Endodermal cell (in vitro differentiated cells): ENCODE measurements around the gene TTC13. TPM values are rescaled to one million over a fixed set of nuclear protein-coding genes. Genes with fewer than 3 reads are reported as not detected.

Source experiments
- DNase-seq: peaks from one replicate; pipeline ENCODE4 v3.0.0-alpha.2; 2017
- H3K27ac ChIP-seq: 2 replicates; pipeline ENCODE4 v1.5.1; 2013; ENCODE audit warnings: mild to moderate bottlenecking, low read depth, low read length, moderate library complexity
- H3K27me3 ChIP-seq: 2 replicates; pipeline ENCODE4 v1.6.1; 2013; ENCODE audit warnings: mild to moderate bottlenecking, low read length, moderate library complexity; ENCODE audit not compliant: insufficient read depth, control insufficient read depth, poor library complexity, severe bottlenecking
- H3K36me3 ChIP-seq: 2 replicates; pipeline ENCODE4 v1.7.0; 2013; ENCODE audit warnings: mild to moderate bottlenecking, low read length, moderate library complexity; ENCODE audit not compliant: control insufficient read depth, insufficient read depth
- H3K4me1 ChIP-seq: one replicate; pipeline ENCODE4 v1.7.0; 2013; ENCODE audit warnings: low read length; ENCODE audit not compliant: control insufficient read depth, insufficient read depth
- H3K4me3 ChIP-seq: 2 replicates; pipeline ENCODE4 v1.5.1; 2013; ENCODE audit warnings: mild to moderate bottlenecking, low read length, moderate library complexity
- H3K9ac ChIP-seq: 2 replicates; pipeline ENCODE4 v1.6.1; 2013; ENCODE audit warnings: mild to moderate bottlenecking, low read length, moderate library complexity; ENCODE audit not compliant: poor library complexity, severe bottlenecking; ENCODE audit errors: extremely low read depth
- H3K9me3 ChIP-seq: 2 replicates; pipeline ENCODE4 v1.6.1; 2013; ENCODE audit warnings: mild to moderate bottlenecking, low read length, moderate library complexity; ENCODE audit not compliant: control insufficient read depth
- H3K27ac Mint-ChIP-seq: 2 replicates; pipeline ENCODE4 v1.8.0; 2020; ENCODE audit warnings: mixed read lengths
- H3K27me3 Mint-ChIP-seq: 2 replicates; pipeline ENCODE4 v1.8.0; 2021; ENCODE audit warnings: mild to moderate bottlenecking, mixed read lengths; ENCODE audit not compliant: insufficient read depth
- H3K36me3 Mint-ChIP-seq: 2 replicates; pipeline ENCODE4 v1.8.0; 2020; ENCODE audit warnings: low read depth, mixed read lengths
- H3K4me1 Mint-ChIP-seq: 2 replicates; pipeline ENCODE4 v1.8.0; 2020; ENCODE audit warnings: mixed read lengths
- H3K4me3 Mint-ChIP-seq: 2 replicates; pipeline ENCODE4 v1.8.0; 2020; ENCODE audit warnings: mild to moderate bottlenecking, moderate library complexity, mixed read lengths
- H3K9me3 Mint-ChIP-seq: 2 replicates; pipeline ENCODE4 v1.8.0; 2020; ENCODE audit warnings: mild to moderate bottlenecking, mixed read lengths
- CTCF ChIP-seq: fragments of 200-600 bp; sonication (generic); conservative IDR thresholded peaks from 2 replicates; pipeline ENCODE4 v1.5.0; 2021; ENCODE audit warnings: antibody characterized with exemption, mild to moderate bottlenecking
- WGBS, 2 experiments: methylation state at CpG; one replicate each; pipeline versions ENCODE4 v1.1.5 to v1.1.7; 2013; ENCODE audit warnings: missing lambda C conversion rate in 2 of 2, mixed read lengths in 1 of 2; ENCODE audit not compliant: insufficient coverage in 1 of 2, insufficient read length in 1 of 2; 5-methylcytosine and 5-hydroxymethylcytosine counted together
- total RNA-seq, 2 donors: library from RNA; stranded (reverse); fragmentation: NEBNext Ultra II Directional in 1 of 2; extraction: Animal tissue kit (Norgen Biotek cat#: 25700) in 1 of 2; gene quantifications; 2 replicates in 1 of 2; 3 replicates in 1 of 2; pipeline ENCODE4 v1.2.1, GENCODE V29; 2021

The TTC13 gene
- total RNA-seq, 2 donors from 2014 or later = 12.4 to 14.5 TPM

- Histone ChIP-seq H3K4me1 (peaks cover under 1% of the 10 kb centered on the region), H3K9me3 (no peaks in the 10 kb centered on the region)
These were observed 6.9 kb downstream of the TTC13 start for GRCh38 chr1:230971771-230972170.

GRCh38 chr1:230970432-230970831 is 8.2 kb downstream of the TTC13 start:
- H3K27ac ChIP-seq = no peak overlapping the region

More at GRCh38 chr1:230971771-230972170, 6.9 kb downstream of the TTC13 start:
- peaks cover 20% of the 10 kb centered on the region for H3K36me3 ChIP-seq
- no peaks in the 10 kb centered on the region for H3K27me3 ChIP-seq
- Mint-ChIP-seq H3K36me3 (no peaks in the 10 kb centered on the region), H3K9me3 (no peaks in the 10 kb centered on the region), H3K27me3 (peaks cover 17% of the 10 kb centered on the region), H3K4me1 (no peaks in the 10 kb centered on the region), H3K27ac (no peak overlapping the region), H3K4me3 (no peak overlapping the region)
- no peak for TF ChIP-seq CTCF
- no peak overlapping the region for H3K9ac ChIP-seq
- DNase-seq = no peak
- H3K27ac ChIP-seq = no peak overlapping the region
- no peak overlapping the region for H3K4me3 ChIP-seq

DNA sequence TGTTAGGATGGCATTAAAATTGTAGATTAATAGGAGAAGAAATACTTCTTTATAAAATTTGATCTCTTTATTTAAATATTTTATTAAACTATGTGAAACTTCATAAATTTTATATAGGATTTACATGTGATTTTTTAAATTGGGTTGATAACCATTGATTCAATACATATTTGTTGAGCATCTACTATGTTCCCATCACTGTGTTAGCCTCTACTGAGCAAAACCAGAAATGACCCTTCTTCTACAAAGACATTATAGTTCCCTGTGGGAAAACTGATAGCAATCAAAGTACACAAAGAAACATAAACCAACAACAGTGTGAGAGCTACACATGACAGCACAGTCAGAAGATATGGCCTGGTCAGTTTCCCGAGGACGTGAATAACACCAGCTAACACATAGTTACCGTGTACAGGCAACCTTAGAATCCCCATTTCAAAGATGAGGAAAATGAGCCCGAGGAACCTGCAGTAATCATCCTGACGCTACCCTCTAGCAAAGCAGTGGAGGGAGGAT is 12.2 kb downstream of the TTC13 start:
- no peaks in the 10 kb centered on the region for H3K9me3 Mint-ChIP-seq
- Histone ChIP-seq H3K27me3 (no peaks in the 10 kb centered on the region), H3K9me3 (no peaks in the 10 kb centered on the region), H3K4me1 (no peaks in the 10 kb centered on the region), H3K27ac (no peak overlapping the region), H3K4me3 (no peak overlapping the region), H3K36me3 (peaks cover 4% of the 10 kb centered on the region), H3K9ac (no peak overlapping the region)
- WGBS, 2 experiments = 96% methylated on average over 4 to 5 of the region's 5 CpGs
- H3K27ac Mint-ChIP-seq = no peak overlapping the region
- no peaks in the 10 kb centered on the region for H3K36me3 Mint-ChIP-seq
- peaks cover 4% of the 10 kb centered on the region for H3K4me1 Mint-ChIP-seq
- H3K4me3 Mint-ChIP-seq = no peak overlapping the region
- no peak for DNase-seq
- peaks cover 27% of the 10 kb centered on the region for H3K27me3 Mint-ChIP-seq
- no peak for TF ChIP-seq CTCF

More at GRCh38 chr1:230970432-230970831, 8.2 kb downstream of the TTC13 start:
- Mint-ChIP-seq H3K4me1 (no peaks in the 10 kb centered on the region), H3K36me3 (no peaks in the 10 kb centered on the region), H3K9me3 (no peaks in the 10 kb centered on the region), H3K27ac (no peak overlapping the region), H3K27me3 (peaks cover 13% of the 10 kb centered on the region), H3K4me3 (no peak overlapping the region)
- H3K4me1 ChIP-seq = no peaks in the 10 kb centered on the region
- H3K36me3 ChIP-seq = peaks cover 11% of the 10 kb centered on the region
- no peak for TF ChIP-seq CTCF
- no peak overlapping the region for H3K9ac ChIP-seq
- DNase-seq = no peak
- no peaks in the 10 kb centered on the region for H3K9me3 ChIP-seq
- H3K27me3 ChIP-seq = no peaks in the 10 kb centered on the region
- WGBS, 2 experiments = 87 to 96% methylated on average over 4 to 5 of the region's 5 CpGs
- H3K4me3 ChIP-seq = no peak overlapping the region
